ENCODE results near the gene TSPEAR.

DNA sequence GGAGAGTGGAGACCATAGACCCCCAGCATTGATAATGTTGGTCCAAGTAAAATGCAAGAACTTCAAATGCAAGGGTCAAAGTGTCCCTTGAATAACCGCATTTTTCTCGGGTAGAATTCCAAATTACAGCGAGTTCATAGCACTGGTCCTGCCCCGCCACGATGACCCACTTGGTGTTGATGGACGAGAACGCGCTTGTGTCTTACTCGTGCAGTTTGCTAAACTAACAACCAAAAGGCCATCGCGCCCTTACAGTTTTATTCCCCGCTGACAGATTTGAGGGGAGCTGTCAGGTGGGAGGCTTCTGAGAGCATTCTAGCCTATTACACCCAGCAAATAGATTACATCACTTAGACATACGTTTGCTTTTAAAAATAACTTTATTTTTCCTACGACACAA, 17.3 kb upstream of the TSPEAR start:
- TF ChIP-seq, protein P1, sequence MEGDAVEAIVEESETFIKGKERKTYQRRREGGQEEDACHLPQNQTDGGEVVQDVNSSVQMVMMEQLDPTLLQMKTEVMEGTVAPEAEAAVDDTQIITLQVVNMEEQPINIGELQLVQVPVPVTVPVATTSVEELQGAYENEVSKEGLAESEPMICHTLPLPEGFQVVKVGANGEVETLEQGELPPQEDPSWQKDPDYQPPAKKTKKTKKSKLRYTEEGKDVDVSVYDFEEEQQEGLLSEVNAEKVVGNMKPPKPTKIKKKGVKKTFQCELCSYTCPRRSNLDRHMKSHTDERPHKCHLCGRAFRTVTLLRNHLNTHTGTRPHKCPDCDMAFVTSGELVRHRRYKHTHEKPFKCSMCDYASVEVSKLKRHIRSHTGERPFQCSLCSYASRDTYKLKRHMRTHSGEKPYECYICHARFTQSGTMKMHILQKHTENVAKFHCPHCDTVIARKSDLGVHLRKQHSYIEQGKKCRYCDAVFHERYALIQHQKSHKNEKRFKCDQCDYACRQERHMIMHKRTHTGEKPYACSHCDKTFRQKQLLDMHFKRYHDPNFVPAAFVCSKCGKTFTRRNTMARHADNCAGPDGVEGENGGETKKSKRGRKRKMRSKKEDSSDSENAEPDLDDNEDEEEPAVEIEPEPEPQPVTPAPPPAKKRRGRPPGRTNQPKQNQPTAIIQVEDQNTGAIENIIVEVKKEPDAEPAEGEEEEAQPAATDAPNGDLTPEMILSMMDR (IDR thresholded peaks at IDR 0.05; ENCODE audit: low read depth, low read length): no peak
- no peak for TF ChIP-seq POLR2A (IDR thresholded peaks at IDR 0.05; ENCODE audit: extremely low read depth, insufficient read length)
- TF ChIP-seq, protein P2, sequence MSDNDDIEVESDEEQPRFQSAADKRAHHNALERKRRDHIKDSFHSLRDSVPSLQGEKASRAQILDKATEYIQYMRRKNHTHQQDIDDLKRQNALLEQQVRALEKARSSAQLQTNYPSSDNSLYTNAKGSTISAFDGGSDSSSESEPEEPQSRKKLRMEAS (IDR thresholded peaks at IDR 0.05; ENCODE audit: low read depth, low read length): no peak

All from NB4 (cell line).